Measurements from ENCODE around the gene HOXD9. TPM values are rescaled to one million over a fixed set of nuclear protein-coding genes. Genes with fewer than 3 reads are reported as not detected.

HOXD9 gene
- total RNA-seq, 2 experiments from 2014 or later, result not detected

DNA sequence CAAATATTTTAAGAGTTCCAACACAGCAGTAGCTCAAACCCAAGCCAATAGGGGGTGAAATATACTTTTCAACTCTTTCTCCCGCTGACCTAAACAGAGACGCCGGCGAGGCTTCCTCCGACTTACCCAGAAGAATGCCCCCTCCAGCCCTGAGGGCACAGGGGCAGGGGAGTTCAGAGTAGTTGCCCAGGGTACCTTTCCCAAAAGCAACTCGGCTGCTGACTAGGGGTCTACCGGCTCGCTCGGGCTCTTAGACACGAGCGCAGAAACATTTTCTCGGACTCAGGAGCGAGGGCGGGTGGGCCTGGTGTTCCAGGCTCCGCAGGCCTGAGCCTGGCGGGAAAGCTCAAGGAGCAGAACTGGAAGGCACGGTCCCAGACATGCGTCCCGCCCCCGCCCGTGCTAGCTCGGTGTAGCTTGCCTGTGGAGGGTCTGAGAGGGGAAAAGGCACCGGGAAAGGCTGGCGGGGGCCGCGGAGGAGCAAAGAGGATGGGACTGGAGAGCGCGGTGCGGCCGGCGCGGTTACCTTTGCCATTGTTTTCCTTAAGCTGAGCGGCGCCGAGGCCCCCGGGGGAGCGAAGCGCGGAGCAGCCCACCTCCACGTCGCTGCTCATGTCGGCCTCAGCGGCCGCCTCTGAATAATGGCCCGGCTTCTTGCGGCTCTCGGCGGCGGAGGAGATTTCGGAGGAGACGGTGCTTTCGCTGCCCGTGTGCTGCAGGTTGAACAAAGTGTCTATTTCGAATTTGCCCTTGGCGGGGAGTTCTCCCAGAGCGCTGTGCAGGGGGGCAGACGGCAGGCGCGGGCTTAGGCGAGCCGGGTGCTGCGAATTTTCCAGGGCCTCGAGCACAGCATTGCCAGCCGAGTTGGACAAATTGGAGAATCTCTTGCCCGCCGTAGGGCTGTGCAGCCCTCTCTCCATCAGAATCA lies 39.4 kb upstream of the HOXD9 start:
- no peak overlapping the region for H3K4me2 ChIP-seq (ENCODE audit: low read length)
- H3K4me3 ChIP-seq (ENCODE audit: low read depth, low read length, poor library complexity, severe bottlenecking), result no peak overlapping the region
- H3K9me2 ChIP-seq (ENCODE audit: insufficient read depth, low read length), result no peaks in the 10 kb centered on the region
- H3K79me2 ChIP-seq (ENCODE audit: insufficient read depth, low read depth, low read length), result no peaks in the 10 kb centered on the region
- intact Hi-C loops (cut with micrococcal nuclease; ENCODE audit: unreplicated experiment), result no loop called here
- H3K36me3 ChIP-seq (ENCODE audit: insufficient read depth, low read length), result no peaks in the 10 kb centered on the region
- POLR2A ChIA-PET, result no interaction called here
- no peaks in the 10 kb centered on the region for H3K4me1 ChIP-seq (ENCODE audit: insufficient read depth, low read length, poor library complexity, severe bottlenecking)
- BruUV-seq (replicated peaks), result no TSS peak
- no peak overlapping the region for H2AFZ ChIP-seq (ENCODE audit: low read length)
- no peak overlapping the region for H3K27ac ChIP-seq (ENCODE audit: low read depth, low read length, poor library complexity, severe bottlenecking)
- TF ChIP-seq, protein P1, sequence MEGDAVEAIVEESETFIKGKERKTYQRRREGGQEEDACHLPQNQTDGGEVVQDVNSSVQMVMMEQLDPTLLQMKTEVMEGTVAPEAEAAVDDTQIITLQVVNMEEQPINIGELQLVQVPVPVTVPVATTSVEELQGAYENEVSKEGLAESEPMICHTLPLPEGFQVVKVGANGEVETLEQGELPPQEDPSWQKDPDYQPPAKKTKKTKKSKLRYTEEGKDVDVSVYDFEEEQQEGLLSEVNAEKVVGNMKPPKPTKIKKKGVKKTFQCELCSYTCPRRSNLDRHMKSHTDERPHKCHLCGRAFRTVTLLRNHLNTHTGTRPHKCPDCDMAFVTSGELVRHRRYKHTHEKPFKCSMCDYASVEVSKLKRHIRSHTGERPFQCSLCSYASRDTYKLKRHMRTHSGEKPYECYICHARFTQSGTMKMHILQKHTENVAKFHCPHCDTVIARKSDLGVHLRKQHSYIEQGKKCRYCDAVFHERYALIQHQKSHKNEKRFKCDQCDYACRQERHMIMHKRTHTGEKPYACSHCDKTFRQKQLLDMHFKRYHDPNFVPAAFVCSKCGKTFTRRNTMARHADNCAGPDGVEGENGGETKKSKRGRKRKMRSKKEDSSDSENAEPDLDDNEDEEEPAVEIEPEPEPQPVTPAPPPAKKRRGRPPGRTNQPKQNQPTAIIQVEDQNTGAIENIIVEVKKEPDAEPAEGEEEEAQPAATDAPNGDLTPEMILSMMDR (conservative IDR thresholded peaks at IDR 0.05; ENCODE audit: low read length), result no peak
- TF ChIP-seq EZH2phosphoT487 (IDR thresholded peaks at IDR 0.05; ENCODE audit: borderline replicate concordance, low read depth, low read length), result no peak
- H3K9me3 ChIP-seq (ENCODE audit: low read length), result no peaks in the 10 kb centered on the region
- CTCF ChIA-PET (ENCODE audit: unreplicated experiment), result interaction anchor here (0.6 kb wide), 1 partner anchor 58 kb away, joined by 3 read pairs; no protein-coding TSS in a partner anchor
- no peak for DNase-seq (ENCODE audit: low spot score)
- H4K20me1 ChIP-seq (ENCODE audit: insufficient read depth, low read length), result no peaks in the 10 kb centered on the region

DNA sequence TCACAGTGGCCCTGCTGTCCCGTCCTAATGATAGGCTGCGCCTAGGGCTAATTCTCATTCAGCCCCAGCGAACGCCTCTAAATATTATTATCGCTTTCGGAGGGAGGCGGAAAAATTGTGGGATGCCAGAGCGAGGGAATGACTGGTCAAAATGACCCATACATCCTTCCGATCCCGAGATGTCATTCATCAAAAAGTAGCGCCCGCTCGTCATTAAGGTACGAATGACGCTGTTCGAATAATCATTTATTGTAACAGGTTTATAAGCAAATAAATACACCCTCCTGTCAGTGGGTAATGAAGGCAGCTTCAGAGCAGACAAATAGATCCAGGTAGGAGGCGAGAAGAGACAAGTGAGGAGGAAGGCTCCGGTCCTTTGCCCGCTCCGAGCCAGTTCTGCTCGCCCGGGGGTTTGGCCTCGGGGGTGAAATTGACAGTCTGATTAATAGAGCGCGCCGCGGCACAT lies 38.7 kb upstream of the HOXD9 start, which contains the start of gene EVX2:
EVX2 (minus strand) TSS at position 167 of the 466 bp plus-strand sequence. CDS start 186 bp downstream, outside the sequence.
- Histone ChIP-seq H3K9me3 (ENCODE audit: low read length) (no peaks in the 10 kb centered on the region), H3K27ac (ENCODE audit: low read depth, low read length, poor library complexity, severe bottlenecking) (no peak within 1 kb of the TSS), H3K9me2 (ENCODE audit: insufficient read depth, low read length) (no peaks in the 10 kb centered on the region), H2AFZ (ENCODE audit: low read length) (no peak within 1 kb of the TSS), H4K20me1 (ENCODE audit: insufficient read depth, low read length) (no peaks in the 10 kb centered on the region), H3K4me3 (ENCODE audit: low read depth, low read length, poor library complexity, severe bottlenecking) (no peak within 1 kb of the TSS), H3K36me3 (ENCODE audit: insufficient read depth, low read length) (no peaks in the 10 kb centered on the region), H3K79me2 (ENCODE audit: insufficient read depth, low read depth, low read length) (no peaks in the 10 kb centered on the region), H3K4me2 (ENCODE audit: low read length) (no peak within 1 kb of the TSS), H3K4me1 (ENCODE audit: insufficient read depth, low read length, poor library complexity, severe bottlenecking) (no peaks in the 10 kb centered on the region)
- no TSS peak for BruUV-seq (replicated peaks)
- intact Hi-C loops (cut with micrococcal nuclease; ENCODE audit: unreplicated experiment), result no loop called here
- CTCF ChIA-PET (ENCODE audit: unreplicated experiment), result no interaction called here
- POLR2A ChIA-PET, result no interaction called here
- DNase-seq (ENCODE audit: low spot score), result no peak
- no peak for TF ChIP-seq EZH2phosphoT487 (IDR thresholded peaks at IDR 0.05; ENCODE audit: borderline replicate concordance, low read depth, low read length)
- TF ChIP-seq, protein P1 (conservative IDR thresholded peaks at IDR 0.05; ENCODE audit: low read length), result no peak

DNA sequence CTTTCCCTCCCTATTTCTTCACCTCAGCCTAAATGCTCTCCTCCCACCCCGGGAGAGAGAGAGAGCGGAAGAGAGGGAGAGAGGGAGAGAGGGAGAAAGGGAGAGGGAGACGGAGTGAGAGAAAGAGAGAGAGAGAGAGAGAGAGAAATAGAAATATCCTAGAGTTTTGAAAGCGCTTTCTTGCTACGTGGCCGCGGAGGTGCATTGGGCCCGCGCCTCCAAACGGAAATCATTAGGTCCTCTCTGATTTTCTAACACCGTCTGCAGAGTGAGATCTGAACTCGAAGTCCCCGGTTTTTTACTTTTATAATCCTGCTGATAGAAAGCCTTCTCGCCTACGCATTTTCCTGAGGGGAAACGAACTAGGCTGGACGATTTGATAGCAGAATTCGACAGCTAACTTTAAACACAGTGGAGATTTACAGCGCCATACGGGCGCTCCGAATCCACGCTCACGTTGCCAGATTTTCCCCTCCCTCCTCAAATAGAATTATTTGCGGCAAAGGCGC lies 37.9 kb upstream of the HOXD9 start:
- no peak overlapping the region for H3K27ac ChIP-seq (ENCODE audit: low read depth, low read length, poor library complexity, severe bottlenecking)
- H3K36me3 ChIP-seq (ENCODE audit: insufficient read depth, low read length), result no peaks in the 10 kb centered on the region
- no peak overlapping the region for H3K4me3 ChIP-seq (ENCODE audit: low read depth, low read length, poor library complexity, severe bottlenecking)
- H3K9me2 ChIP-seq (ENCODE audit: insufficient read depth, low read length), result no peaks in the 10 kb centered on the region
- TF ChIP-seq, protein P1 (conservative IDR thresholded peaks at IDR 0.05; ENCODE audit: low read length), result no peak
- TF ChIP-seq EZH2phosphoT487 (IDR thresholded peaks at IDR 0.05; ENCODE audit: borderline replicate concordance, low read depth, low read length), result no peak
- intact Hi-C loops (cut with micrococcal nuclease; ENCODE audit: unreplicated experiment), result no loop called here
- H3K4me2 ChIP-seq (ENCODE audit: low read length), result no peak overlapping the region
- no peak overlapping the region for H2AFZ ChIP-seq (ENCODE audit: low read length)
- H3K79me2 ChIP-seq (ENCODE audit: insufficient read depth, low read depth, low read length), result no peaks in the 10 kb centered on the region
- BruUV-seq (replicated peaks), result no TSS peak
- ChIA-PET CTCF (ENCODE audit: unreplicated experiment) (no interaction called here), POLR2A (no interaction called here)
- H3K9me3 ChIP-seq (ENCODE audit: low read length), result no peaks in the 10 kb centered on the region
- no peaks in the 10 kb centered on the region for H3K4me1 ChIP-seq (ENCODE audit: insufficient read depth, low read length, poor library complexity, severe bottlenecking)
- no peak for DNase-seq (ENCODE audit: low spot score)
- H4K20me1 ChIP-seq (ENCODE audit: insufficient read depth, low read length), result no peaks in the 10 kb centered on the region
